IPS-NIHi11 (cell line): ENCODE data around the gene IFNL3.
"Not testable (repeated sequence)": the region's sequence is repeated elsewhere in the genome, so short reads cannot be mapped to it uniquely, and the experiment has no call there.

Source experiments
- DNase-seq: peaks from one replicate; pipeline ENCODE4 v3.0.0; 2012; ENCODE audit warnings: mixed read lengths, low spot score

The IFNL3 gene

DNA sequence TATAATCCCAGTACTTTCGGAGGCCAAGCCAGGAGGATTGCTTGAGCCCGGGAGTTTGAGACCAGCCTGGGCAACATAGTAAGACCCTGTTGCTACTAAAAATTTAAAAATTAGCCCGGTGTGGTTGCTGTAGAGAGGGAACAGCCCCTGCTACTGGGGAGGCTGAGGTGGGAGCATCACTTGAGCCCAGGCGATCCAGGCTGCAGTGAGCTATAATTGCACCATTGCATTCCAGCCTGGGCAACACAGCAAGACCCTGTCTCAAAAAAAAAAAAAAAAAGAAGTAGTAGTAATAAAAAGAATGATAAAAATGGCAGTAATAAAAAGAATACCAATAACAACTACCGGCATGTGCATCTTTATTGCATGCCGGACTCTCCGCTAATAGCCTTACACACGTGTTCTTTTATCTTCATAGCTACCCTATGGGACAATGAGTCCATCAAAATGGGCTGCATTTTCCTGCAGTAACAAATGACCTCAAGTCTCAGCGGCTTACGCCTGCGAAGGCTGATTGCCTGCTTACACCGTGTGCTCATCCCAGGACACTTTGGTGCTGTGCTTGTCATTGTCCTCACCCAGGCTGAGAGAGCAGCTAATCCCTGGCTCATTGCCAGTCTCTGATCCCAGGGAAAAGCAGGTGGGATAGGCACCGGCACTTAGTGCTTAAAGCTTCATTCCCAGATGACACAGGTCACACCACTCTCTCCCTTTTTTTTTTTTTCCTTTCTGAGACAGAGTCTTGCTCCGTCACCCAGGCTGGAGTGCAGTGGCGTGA, 26.4 kb downstream of the IFNL3 start:
- DNase-seq, result no peak

DNA sequence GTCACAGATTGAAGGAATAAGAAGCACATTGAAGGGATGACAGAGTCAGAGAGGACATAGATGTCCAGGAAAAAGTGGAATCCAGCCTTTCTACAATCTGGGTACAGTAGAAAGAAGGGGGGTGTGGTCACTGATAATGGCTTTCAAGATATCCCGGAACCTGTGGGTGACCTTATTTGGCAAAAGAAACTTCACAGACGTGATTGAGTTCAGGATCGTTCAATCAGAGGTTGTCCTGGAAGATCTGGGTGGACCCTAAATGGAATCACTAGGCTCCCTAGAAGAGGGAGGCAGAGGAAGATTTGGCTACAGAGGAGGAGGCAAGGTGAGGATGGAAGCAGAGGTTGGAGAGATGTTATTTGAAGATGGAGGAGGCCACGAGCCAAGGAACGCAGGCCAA, 27.7 kb downstream of the IFNL3 start:
- no peak for DNase-seq

DNA sequence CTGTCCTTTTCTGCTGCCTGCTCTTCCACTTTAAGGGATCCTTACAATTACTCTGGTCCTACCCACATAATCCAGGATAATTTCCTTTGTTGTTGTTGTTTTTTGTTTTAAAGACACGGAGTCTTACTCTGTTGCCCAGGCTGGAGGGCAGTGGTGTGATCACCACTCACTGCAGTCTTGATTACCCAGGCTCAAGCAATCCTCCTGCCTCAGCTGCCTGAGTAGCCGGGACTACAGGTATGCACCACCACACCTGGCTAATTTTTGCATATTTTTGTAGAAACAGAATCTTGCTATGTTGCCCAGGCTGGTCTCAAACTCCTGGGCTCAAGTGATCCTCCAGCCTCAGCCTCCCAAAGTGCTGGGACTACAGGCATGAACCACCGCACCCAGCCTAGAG, 29.5 kb downstream of the IFNL3 start:
- DNase-seq, result not testable (repeated sequence)

DNA sequence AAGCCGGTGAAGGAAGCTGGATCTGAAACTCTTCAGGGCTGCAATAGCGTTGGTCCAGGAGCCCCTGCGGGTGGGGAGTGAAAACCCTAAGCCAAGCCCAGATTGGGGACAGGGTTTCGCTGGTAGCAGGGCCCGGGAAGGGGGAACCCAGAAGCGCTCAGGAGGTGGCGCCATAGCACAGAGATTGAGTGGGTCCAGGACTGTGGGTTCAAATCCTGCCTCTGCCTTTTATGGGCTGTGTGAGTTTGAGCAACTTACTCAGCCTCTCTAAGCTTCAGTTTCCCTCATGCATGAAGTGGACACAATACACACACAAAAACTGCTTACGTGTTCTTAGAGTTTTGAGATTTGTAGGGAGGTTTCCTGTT, 32.4 kb downstream of the IFNL3 start:
- DNase-seq, result peak; percentile 74

DNA sequence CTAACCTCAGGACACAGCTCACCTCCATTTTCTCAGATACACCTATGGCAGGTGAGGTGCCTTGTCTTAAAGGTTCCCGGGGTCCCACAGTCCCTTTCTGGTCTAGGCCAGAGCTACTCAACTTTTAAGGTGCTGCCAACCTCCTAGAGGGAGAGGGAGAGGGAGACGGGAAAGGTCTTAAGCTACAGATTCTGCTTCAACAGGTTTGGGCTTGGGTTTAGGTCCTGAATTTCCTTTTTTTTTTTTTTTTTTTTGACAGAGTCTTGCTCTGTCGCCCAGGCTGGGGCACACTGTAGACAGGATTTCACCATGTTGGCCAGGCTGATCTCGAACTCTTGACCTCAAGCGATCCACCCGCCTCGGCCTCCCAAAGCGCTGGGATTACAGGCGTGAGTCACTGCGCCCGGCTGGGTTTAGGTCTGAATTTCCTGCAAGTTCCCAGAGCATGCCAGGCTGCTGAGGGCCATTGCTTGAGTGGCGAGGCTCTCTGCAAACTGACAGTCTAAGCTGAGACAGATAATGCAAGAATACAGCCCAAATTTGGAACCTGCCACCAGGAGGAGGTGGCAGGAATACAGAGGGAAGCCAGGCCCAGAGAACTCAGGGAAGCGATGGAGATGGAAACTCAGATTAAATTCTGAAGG, 33.0 kb downstream of the IFNL3 start:
- DNase-seq, result no peak

DNA sequence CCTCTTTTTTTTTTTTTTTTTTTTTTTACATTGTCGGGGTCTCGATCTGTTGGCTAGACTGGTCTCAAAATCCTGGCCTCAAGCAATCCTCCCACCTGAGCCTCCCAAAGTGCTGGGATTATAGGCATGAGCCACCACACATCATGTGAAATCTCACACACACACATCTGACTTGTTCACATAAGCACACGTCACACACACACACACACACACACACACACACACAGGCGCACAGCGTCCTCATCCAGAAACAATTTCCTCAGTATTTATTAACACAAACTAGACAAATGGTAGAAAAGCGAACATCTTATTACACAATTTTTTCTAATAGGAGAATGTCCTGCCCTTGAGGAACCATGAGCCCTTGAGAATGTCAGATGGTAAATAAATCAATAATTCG, 35.6 kb downstream of the IFNL3 start:
- DNase-seq, result no peak

DNA sequence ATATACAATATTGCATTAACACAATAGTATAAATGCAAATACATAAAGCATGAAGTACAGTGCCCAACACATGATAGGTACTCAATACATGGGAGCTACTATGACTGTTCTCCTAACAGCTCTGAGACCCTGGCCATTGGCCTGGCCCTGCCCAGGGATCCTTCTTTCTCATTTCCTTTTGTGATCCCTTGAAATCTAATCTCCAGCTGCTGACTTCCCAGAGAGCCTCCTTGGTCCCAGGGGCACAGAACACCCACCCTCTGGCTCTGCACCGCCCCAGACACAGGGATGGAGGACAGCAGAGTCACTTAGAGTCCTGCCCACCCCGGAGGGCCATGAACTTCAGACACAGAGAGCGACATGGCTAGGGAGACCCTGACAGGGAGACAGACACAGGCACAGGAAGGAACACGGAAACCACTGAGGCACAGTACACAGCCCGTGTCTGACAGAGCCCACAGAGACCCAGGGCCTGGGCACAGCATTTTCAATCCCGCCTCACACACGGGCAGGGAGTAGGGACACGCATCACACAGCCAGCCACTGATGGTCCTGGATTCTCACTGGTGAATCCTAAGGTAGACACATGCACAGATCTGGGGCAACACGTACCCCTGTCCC, 36.5 kb downstream of the IFNL3 start:
- DNase-seq, result no peak

DNA sequence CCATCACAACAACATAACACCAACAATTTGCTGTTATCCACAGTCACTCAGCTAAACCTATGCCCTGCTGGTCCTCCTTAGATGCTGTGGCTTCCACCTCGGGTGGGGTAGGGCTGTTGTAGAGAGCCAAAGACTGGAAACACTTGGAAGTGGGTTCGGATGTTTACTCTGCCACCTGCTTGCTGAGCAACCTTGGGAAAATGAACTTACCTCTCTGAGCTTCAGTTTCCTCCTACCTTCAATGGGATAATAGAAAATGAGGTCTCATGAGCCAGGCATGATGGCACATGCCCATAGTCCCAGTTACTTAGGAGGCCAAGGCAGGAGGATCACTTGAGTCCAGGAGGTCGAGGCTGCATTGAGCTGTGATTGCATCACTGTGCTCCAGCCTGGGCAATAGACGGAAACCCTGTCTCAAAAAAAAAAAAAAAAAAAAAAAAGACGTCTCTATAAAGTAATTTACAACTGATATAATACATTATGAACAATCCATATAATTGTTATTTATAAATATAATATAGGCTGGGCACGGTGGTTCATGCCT, 37.4 kb downstream of the IFNL3 start:
- no peak for DNase-seq

DNA sequence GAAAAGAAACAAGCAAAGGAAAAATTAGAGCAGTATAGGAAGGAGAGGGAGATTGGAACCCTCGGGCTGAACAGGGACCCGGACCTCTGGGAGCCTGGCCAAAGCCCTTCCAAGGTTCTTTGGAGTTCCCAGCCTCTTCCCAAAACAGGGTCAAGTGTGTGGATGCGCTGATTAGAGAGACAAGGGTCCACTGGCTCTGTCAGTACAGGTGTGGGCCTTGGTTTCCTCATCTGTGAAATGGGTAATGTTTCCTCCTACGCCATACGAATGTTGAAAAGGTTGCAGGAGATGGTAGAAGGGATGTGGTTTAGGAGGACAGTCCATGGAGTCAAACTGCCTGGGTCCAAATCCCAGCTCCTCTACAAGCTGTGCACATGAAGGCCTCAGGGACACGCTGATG, 38.7 kb downstream of the IFNL3 start:
- DNase-seq, result no peak

DNA sequence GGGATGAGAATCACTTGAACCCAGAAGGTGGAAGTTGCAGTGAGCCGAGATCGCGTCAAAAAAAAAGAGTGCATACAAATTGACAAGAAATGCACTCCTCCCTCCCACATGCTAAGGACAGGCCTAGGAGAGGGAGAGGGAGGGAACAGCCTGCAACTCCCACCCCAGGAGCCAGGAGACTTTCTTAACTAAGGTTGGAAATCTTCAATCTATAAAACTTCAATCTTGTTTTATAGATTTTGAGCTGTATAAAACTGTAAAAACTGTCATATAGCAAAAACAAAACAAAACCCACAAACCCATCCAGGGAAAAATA, 39.4 kb downstream of the IFNL3 start:
- no peak for DNase-seq

DNA sequence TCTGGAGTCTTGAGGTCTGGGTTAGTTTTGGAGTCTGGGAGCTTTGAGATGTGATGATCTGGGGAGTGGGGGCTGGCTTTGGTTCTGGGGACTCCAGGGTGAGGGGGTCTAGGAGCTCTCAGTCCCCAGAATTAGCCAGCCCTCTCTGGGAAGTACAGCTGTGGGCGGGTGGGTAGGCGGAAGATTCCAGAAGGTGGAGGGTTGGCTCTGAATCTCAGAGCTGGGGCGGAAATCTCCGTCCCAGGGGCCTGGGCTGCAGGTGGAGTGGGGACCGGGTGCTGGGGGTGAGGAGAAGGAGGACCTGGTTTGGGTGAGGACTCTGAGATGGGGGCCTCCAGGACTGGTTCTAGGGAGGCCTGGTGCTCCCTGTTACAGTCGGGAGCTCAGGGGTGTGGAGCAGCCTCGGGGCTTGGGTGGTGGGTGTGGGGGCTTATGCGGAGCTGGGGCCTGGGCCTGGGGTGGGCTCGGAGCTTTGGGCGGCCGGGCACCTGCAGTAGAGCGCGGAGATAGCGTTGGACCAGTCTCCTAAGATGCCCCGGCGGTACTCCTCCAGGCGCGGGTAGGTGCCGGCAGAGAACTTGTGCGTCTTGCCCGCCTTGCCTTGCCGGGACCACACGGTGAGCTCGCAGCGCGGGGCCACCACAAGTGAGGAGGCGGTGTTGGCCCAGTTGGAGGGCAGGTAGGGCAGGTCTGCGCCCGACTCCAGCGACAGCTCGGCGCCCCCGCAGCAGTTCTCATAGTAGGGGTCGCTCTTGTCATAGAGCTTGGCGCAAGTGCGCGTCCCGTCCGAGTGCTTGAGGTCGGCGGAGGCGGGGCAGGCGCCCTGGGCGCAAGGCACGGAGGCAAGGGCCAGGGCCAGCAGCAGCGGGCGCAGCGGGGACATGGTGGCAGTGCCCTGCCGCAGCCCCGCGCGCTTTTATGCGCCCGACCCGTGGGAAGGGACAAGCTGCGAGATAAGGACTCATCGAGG, 41.1 kb downstream of the IFNL3 start, which contains the start of gene SYCN:
Gene SYCN (minus strand): TSS at position 892 of the 970 bp plus-strand sequence. CDS start 9 bp downstream, at position 883.
- peak; percentile 62 for DNase-seq

DNA sequence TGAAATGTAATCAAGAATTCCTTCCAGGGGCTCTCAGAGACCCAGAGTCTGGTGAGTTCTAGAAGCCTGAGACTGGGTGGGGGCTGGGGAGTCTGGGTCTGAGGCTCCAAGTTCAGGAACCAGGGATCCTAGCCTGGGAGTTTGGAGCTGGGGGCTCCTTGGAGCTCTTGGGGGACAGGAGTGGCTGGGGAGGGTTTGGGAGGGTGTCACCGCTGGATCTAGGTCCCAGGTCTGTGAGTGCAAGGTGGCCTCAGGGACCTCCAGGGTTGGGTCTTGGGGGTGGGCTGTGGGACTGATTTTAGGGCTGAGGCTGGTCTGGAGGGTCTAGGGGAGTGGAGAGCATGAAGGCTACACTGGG, 41.8 kb downstream of the IFNL3 start:
- no peak for DNase-seq

DNA sequence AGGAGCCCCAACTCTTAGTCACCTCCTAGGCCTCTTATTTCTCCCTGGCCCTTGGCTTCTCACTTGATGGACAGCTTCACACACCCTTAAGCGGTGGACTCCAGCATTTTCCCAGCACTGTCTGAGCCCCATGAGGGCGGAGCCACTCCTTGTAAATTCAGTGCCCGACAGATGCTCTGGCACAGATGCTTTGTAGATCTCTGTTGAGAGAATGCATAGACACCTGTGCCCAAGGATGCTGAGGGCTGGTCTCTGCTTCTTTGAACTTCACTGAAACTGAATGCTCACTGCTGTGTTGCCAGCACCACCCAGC, 44.0 kb downstream of the IFNL3 start:
- no peak for DNase-seq

DNA sequence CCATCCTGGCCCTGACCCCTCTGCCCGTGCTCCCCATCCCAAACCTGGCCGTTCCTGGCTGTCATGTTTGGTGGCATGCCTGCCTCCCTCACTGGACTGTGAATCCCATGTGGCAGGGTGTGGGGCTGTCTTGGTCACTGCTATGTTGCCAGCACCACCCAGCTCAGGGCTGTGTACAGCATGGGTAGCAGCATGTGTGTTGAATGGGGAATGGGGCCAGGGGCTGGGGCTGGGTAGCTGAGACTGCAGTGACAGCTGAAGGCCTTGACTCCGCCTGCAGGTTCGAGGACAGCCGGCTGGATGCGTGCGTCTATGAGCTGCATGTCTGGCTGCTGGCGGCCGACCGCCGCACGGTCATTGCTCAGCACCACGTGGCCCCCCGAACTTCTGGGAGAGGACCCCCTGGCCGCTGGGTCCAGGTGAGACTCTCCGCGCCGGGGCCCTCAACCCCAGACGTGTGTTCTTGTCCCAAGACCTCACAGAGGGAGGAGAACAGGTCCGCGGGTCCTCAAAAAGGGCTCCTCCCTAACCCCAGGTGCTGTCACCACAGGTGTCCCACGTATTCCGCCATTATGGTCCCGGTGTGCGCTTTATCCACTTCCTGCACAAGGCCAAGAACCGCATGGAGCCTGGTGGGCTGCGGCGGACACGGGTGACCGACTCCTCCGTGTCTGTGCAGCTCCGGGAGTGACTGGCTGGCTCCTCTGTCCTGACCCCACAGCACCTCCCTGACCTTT, 44.6 kb downstream of the IFNL3 start:
- DNase-seq, result no peak

DNA sequence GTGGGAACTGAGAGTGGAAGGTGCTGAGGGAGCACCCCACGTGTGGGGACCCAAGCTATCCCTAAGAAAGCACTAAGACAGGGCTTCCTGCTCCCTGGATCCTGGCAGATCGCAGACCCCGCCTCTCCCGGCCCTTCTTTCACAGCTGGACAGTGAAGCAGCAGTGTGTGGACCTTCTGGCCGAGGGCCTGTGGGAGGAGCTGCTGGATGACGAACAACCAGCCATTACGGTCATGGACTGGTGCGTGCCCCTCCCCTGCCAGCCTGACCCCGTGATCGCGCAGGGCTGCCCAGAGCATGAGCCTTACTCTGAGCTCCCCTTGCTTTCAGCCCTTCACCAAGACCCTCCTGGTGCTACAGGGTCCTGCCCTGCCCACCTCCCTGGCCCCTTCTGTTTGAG, 45.8 kb downstream of the IFNL3 start:
- DNase-seq, result peak; percentile 79

DNA sequence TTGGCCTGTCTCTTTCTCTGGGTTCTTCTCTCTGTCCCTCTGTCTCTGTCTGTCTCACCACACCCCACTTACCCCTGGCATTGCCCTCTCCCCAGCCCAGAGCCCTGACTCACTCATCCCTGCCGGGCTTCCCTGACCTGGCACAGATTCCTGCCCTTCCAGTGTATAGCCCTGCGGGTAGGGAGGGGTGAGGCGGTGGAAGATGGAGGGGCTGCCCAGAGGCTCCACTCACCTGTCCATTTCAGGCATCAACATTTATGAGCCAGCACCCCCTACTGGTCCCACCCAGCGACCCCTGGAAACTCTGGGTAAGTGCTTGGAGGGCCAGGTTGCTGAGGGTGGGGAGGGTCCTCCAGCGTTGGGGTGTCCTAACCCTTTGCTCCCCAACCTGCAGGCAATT, 47.0 kb downstream of the IFNL3 start:
- no peak for DNase-seq

DNA sequence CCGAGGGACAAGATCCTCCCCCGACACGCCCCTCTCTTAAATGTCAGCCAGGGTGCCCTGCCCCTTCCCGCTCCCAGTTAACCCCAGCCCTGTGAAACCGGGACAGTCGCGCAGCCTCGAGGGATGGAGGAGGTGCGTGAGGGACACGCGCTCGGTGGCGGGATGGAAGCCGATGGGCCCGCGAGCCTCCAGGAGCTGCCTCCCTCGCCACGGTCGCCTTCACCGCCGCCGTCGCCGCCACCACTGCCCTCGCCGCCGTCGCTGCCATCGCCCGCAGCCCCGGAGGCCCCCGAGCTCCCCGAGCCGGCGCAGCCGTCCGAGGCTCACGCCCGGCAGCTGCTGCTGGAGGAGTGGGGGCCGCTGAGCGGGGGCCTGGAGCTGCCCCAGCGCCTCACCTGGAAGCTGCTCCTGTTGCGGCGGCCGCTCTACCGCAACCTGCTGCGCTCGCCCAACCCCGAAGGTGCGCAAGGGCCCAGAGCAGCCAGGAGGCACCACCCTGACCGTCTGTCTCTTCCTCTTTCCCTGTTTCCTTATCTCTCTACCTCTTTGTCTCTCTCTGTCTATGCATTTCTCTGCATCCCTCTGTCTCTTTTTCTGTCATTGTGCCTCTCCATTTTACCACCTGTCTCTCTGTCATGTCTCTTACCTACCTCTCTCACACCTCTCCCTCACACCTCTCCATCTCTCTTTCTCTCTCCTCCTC, 47.8 kb downstream of the IFNL3 start, which contains the start of gene NCCRP1:
Gene NCCRP1 (plus strand): TSS at position 105 of the 703 bp plus-strand sequence. CDS start 19 bp downstream, at position 124.
- DNase-seq, result no peak

DNA sequence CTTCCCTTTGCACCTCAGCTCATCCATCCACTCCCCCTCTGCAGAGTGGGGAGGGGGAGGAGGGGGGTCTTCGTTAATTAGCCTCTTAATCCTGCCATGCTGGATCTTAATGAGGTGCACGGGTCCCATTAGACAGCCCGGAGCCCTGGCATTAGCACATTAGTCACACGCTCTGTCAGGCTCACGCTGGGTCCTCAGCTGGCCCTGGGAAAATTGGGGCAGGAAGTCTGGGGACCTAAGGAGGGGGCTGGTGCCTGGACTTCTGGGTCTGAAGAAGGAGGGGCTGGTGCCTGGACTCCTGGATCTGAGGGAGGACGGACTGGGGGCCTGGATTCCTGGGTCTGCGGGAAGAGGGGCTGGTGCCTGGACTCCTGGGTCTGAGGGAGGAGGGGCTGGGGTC, 48.5 kb downstream of the IFNL3 start:
- DNase-seq, result no peak

DNA sequence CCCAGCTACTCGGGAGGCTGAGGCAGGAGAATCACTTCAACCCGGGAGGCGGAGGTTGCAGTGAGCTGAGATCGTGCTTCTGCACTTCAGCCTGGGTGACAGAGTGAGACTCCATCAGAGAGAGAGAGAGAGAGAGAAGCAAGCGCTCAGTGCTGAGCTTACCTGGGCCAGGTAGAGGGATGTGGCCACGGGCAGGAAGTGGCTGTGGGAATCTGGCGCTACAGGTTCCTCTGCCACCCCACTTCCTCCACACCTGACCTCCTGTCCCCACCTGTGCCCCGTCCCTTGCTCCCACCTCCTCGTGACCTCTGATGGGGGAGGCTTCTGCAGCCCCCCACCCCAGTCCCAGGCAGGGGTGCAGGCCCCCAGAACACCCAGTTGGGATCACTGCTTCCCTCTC, 49.1 kb downstream of the IFNL3 start:
- no peak for DNase-seq

DNA sequence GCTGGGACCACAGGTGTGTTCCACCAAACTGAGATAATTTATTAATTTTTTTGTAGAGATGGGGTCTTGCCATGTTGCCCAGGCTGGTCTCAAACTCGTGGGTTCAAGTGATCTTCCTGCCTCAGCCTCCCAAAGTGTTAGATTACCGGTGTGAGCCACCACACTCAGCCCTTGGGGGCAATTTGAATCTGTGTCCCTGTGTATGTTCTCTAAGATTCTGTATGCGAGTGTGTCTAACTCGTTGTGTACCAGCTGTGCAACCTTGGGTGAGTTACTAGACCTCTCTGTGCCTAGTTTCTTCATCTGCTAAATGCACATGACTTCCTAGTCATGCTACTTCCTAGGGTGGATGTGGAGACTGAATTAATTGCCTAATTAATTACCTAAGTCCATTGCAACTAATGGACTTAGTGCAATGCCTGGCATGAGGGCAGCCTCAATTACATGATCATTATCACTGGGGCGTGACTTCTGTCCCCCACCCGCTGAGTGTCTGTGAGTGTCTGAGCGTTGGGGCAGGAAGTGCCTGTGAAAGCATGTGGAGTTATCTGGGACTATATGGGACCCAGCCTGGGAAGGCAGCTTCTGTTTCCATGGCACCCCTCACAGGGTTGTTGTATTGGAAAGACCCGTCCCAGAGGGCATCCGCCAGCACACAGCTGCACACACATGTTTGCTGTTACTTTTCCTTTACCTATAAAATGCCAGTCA, 49.8 kb downstream of the IFNL3 start:
- no peak for DNase-seq
